Uterus (tissue), 2 donors: Measurements from ENCODE around the gene ZNF598.

Experiments
- POLR2A ChIP-seq, 2 donors: fragments of 450-650 bp; IDR thresholded peaks; one replicate each; pipeline ENCODE4 v1.6.1; 2016; ENCODE audit warnings: antibody characterized with exemption in 2 of 2, mild to moderate bottlenecking in 1 of 2, moderate library complexity in 1 of 2
- TF ChIP-seq, protein P1 (sequence below), 4 experiments: fragments of 200-600 bp in 2 of 4; fragments of 450-650 bp in 2 of 4; sonication (generic) in 2 of 4; IDR thresholded peaks; one replicate each; pipeline ENCODE4 v1.5.1; 2016 to 2019; ENCODE audit warnings: antibody characterized with exemption in 4 of 4, mild to moderate bottlenecking in 2 of 4, moderate library complexity in 1 of 4

DNA sequence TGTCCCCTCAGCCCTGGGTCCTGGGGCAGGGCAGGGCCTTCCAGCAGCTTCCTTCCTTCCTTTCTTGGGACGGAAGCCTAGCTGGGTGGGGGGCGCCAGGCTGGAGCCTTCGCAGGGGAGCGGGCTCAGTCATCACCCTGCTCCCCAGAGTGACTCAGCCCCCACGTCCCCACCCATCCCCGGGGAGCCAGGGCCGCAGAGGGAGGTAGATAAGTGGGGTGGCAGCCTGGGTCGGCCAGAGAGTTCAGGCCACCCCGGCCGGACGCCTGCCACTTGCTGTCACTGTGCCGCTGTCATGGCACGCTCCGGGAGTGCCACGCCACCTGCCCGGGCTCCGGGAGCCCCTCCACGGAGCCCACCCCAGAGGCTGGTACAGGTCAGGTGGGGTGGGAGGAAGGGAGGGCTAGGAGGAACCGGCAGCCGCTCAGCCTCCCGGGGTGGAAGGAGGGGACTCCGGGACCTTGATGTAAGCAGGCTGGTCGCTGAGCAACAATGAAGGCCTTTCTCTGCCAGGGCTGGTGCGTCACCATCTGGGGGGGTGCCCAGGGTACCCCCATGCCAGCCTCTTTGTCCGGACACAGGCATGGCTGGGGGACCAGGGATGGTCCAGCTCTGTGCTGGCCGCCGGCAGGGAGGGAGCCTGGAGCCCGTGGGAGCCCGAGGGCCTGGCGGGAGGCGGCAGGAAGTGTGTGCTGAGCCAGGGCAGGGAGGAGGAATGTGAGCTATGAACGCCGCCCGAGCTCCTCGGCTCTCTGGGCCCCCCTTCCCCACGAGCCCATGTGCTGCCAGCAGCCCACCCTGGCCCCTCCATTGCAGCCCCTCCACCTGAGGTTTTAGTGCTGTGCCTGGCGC lies 23.7 kb upstream of the ZNF598 start:
- TF ChIP-seq, protein P1, sequence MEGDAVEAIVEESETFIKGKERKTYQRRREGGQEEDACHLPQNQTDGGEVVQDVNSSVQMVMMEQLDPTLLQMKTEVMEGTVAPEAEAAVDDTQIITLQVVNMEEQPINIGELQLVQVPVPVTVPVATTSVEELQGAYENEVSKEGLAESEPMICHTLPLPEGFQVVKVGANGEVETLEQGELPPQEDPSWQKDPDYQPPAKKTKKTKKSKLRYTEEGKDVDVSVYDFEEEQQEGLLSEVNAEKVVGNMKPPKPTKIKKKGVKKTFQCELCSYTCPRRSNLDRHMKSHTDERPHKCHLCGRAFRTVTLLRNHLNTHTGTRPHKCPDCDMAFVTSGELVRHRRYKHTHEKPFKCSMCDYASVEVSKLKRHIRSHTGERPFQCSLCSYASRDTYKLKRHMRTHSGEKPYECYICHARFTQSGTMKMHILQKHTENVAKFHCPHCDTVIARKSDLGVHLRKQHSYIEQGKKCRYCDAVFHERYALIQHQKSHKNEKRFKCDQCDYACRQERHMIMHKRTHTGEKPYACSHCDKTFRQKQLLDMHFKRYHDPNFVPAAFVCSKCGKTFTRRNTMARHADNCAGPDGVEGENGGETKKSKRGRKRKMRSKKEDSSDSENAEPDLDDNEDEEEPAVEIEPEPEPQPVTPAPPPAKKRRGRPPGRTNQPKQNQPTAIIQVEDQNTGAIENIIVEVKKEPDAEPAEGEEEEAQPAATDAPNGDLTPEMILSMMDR (IDR thresholded peaks at IDR 0.05): no peak
- TF ChIP-seq POLR2A (IDR thresholded peaks at IDR 0.05): no peak
